Dedifferentiated amniotic fluid mesenchymal stem cell (primary cell): ENCODE data around the gene FNDC11.
"Not testable (repeated sequence)": the region's sequence is repeated elsewhere in the genome, so short reads cannot be mapped to it uniquely, and the experiment has no call there.

ENCODE experiments used
- DNase-seq: peaks from one replicate; pipeline ENCODE4 v3.0.0-alpha.2; 2016; ENCODE audit errors: extremely low spot score

FNDC11 gene

GRCh38 chr20:63553251-63553932 is 567 bp upstream of the FNDC11 start:
- peak; percentile 66 for DNase-seq

DNA sequence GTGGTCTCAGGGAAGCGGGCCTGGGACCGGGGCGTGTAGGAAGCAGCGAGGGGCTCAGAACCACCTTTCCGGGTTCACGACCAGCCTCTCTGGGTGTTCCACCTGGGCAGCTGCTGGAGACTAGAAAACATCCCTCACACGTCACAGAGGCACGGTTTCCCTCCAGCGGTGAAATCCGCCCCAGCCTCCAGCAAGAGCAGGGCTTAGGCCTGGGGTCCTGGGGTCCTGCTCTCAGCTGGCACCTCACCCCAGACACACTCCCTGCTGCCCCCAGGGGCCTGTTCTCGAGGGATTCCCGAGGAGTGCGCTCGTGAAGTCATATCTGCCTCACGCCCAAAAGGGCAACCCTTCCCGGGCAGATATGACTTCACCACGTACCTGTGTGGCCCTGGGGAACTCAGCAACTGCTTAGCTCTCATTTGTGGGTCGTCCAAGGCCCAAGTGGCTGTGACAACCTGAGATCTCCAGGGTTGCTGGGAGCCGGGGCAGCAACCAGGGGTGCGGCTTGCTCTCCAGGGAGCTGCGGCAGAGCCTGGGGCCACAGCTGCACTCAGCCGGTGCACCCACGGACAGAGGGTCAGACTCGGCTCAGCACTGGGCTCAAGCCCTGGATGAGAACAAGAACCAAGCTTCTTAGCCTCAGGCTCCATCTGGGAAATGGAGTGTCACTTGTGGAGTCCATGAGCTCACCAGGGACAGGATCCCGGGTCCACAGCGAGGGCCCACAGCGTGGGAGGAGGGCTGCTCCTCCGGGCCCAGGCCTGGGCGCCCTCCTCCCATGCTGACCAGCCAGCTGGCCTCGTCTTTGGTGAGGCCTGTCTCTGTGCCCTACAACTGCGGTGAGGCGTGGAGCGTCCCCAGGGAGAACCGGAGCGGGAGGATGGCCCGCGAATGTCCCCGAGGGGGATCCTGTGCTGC is 661 bp downstream of the FNDC11 start:
- DNase-seq, result no peak

DNA sequence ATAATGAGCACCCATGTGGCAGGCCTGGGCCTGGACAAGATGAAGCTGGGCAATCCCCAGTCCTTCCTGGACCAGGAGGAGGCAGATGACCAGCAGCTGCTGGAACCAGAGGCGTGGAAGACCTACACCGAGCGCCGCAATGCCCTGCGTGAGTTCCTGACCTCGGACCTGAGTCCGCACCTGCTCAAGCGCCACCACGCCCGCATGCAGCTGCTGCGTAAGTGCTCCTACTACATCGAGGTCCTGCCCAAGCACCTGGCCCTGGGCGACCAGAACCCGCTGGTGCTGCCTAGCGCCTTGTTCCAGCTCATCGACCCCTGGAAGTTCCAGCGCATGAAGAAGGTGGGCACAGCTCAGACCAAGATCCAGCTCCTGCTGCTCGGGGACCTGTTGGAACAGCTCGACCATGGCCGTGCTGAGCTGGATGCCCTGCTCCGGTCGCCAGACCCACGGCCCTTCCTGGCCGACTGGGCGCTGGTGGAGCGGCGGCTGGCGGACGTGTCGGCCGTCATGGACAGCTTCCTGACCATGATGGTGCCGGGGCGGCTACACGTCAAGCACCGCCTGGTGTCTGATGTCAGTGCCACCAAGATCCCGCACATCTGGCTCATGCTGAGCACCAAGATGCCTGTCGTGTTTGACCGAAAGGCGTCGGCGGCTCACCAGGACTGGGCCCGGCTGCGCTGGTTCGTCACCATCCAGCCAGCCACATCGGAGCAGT is 1.9 kb downstream of the FNDC11 start:
- DNase-seq, result no peak

DNA sequence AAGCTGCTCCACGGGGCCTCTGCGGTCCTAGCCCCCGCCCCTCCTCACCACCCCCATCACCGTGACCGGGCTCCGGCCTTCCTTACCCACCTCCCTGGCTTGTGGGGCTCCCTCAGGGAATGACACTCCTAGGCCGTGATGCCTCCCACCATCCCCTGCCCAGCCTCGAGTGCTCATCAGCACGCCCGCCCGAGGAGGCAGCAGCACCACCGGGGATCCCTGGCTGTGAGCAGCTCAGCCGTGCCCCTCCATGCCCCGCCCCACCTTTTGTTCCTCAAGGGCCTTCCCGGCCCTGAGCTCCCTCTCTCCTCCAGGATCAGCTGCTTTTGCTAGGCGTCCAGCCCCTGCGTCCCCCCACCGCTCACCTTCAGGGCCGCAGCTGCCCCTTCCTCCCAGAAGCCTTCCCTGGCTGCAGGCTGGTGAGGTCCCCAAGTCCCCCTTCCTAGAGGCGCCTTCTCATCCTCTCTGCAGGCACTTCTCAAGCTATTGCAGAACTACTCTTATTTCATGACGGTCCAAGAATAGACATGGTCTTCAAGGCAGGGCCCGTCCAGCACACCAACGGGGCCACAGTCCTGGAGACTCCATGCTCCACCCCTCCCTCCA is 3.0 kb downstream of the FNDC11 start:
- no peak for DNase-seq

GRCh38 chr20:63557481-63557891 is 3.5 kb downstream of the FNDC11 start:
- DNase-seq, result no peak

- no peak for DNase-seq
Measured at GRCh38 chr20:63558804-63559484, 5.0 kb downstream of the FNDC11 start.

GRCh38 chr20:63559485-63560332 is 5.8 kb downstream of the FNDC11 start:
- DNase-seq, result not testable (repeated sequence)

DNA sequence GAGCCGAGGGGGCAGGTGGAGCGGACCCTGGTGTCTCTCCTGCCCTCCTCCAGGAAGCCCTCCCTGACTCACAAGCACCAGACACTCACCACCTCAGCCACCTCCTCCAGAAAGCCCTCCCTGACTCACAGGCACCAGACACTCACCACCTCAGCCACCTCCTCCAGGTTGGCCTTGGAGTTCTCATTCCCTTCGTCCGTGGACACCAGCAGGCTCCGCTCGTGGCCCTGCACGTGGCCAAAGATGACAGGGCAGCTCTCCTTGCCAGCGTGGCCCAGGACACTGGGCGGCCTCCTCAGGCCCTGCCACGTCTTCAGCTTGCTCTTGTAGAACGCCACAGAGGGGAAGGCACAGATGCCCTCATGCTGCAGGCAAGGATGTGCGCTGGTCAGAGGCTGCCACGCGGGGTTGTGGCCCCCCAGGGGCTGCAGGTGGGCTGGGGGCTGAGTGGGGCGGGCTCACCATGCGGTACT is 6.4 kb downstream of the FNDC11 start:
- no peak for DNase-seq

DNA sequence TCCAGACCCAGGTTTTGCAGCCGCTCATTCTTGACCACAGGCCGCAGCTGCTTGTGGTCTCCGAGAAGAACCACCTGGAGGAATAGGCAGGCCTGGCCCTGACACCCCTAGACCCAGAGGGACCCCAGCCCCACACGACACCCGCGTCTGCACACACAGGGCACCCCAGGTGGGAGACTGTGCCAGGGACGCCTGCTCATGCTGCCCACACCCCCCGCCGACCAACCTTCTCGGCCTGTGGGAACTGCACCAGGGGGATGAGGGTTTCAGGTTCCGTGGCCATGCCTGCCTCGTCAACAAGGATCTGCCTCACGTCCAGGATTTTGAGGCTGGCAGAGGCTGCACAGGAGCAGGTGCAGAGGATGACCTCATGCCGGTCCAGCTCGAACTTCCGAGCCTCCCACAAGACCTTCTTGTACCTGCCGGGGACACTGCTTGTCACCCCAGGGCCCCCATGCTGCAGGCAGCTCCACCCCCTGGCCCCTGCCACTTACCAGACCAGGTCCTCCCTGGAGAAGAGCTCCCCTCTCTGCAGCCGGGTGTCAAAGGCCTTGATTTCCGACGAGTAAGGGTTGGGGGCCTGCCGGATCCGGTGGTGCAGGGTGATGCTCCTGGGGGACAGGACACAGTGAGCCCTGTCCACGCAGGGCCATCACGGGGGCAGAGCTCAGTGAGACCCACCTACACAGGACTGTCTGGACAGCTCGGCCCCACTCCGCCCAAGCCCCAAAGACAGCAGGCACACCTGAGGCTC is 7.1 kb downstream of the FNDC11 start:
- DNase-seq, result no peak

DNA sequence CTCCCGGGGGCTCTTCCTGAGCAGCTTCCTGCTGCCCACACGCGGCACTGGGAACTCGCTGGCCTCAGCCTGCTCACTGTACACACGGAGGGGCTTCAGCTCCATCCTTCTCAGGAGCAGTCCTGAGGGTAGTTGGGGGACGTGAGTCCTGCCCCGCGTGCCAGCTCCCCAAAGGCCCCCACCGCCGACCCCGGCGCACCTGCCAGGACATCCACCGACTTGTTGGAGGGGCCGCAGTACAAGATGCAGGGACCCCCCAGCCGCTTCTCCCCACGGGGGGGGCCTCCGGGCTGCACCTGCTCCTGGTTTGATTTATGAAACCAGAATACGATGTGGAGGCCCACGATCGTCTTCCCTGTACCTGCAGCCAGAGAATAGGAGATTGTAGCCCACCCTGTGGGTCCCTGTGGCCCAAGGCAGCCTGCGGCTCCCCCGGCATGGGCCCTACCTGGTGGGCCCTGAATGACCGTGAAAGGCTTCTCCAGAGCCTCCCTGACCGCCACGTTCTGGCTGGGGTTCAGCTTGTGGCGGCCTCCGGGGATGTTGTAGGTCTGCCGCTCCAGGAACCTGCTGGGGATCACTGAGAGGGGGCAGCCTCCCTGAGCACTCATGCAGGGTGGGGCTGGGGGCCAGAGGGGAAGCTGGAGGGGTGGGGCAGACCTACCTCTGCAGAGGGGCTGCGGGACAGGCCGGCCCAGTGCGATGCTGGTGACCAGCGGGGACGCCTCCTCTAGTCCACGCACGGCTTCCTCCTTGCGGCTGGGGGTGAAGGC is 7.9 kb downstream of the FNDC11 start:
- no peak for DNase-seq

DNA sequence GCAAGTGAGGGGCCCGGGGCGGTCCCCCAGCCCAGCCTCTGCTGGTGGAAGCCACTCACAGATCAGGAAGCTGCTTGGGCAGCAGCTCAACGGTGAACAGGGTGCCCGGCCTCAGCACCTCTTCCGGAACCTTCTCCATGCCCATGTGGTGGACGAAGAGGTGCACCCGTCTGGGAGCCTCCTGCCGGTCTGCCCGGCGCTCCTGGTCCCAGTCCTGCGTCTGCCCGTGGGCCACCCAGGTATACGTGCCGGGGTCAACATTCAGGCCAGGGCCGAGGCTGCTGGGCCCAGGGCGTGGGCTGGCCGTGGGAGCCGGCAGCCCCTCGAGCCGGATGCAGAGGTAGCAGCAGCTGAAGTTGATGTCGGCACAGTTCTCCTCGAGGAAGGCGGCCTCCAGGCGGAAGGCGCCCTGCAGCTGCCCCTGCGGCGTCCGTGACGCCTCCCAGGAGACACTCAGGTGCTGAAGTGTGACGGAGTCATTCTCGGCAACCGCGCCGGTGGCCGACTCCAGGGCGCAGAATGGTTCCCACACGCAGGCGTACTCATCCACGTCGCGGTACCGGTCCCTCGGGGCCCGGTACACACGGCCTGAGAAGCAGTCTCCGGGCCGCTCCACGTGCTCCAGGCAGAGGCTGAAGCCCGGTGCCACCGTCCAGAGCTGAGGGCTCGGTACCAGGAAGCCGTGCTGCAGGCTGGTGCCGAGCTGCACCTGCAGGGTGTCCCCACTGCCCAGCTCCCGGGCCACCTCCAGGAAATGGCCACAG is 8.7 kb downstream of the FNDC11 start:
- no peak for DNase-seq

GRCh38 chr20:63563225-63563935 is 9.4 kb downstream of the FNDC11 start:
- no peak for DNase-seq

DNA sequence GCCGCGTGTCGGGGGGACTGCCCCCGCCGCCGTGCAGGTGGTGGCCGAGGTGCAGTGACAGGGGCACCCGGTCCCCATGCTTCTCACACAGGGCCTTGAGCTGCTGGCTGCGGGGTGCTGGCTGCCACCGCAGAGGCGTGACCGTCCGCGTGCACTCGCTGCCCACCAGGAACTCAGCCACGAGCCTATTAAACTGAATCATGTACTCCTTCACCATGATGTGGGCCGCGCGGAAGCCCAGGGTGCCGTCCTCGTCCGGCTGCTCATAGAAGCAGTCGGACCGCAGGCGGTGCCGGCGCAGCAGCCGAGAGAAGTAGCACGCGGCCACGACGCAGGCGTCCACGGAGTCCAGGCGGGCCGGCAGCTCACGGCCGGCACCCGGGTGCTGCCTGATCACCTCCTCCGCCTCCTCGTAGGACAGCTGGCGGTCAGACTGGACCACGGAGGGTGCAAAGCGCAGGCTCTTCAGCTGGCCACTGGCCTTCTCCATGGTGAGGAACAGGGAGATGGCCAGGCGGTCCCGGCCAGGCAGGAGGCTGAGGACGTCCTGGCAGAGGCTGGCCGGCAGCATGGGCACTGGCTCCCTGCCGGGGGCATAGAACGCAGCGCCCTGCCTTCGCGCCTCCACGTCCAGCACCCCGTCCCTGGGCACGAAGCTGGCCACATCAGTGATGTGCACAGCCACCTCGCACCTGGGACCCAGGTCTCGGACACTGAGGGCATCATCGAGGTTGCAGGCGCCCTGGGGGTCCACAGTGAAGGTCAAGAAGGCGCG is 10.3 kb downstream of the FNDC11 start:
- DNase-seq, result no peak

GRCh38 chr20:63565021-63565698 is 11.2 kb downstream of the FNDC11 start:
- no peak for DNase-seq

DNA sequence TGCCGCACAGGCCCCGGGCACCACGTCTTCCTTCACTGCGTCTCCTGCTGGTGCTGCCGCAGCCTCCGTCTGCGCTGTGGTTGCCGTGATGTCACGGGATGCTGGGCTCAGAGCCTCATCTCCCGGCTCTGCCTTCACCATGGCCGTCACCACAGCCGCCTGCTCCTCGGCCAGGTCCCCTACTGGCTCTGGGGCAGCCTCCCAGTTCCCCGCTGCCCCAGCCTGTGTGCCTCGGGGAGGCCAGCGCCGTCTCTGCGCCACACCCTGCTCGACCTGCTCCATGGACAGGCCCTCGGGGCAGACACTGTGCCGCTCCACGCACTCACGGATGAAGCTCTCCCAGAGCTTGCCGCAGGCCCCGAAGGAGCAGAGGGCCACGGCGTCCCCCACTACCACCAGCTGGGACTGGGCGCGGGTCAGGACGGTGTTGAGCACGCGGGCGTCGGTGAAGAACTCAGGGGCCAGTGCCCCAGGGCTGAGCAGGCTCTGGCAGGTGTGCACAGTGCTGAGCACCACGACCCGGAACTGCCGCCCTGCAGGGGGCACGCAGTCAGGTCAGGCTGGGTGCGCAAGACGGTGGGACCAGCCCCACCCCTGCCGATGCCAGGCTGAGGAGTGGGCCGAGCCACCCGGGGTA is 11.9 kb downstream of the FNDC11 start:
- DNase-seq, result no peak
